GM19395 (cell line): ENCODE measurements around the gene KLK6.

Source experiments
- ATAC-seq: cut with Tn5 transposase; IDR thresholded peaks from one replicate; pipeline ENCODE4 v1.9.1; 2021; ENCODE audit warnings: mild to moderate bottlenecking, moderate library complexity; ENCODE audit not compliant: unreplicated experiment

The KLK6 gene

GRCh38 chr19:50969413-50969760 lies at the start of gene KLK6:
Gene KLK6, minus strand, starts transcription at chr19:50969591. Its CDS starts 1,487 bp downstream, at chr19:50968104.
- ATAC-seq: no peak

DNA sequence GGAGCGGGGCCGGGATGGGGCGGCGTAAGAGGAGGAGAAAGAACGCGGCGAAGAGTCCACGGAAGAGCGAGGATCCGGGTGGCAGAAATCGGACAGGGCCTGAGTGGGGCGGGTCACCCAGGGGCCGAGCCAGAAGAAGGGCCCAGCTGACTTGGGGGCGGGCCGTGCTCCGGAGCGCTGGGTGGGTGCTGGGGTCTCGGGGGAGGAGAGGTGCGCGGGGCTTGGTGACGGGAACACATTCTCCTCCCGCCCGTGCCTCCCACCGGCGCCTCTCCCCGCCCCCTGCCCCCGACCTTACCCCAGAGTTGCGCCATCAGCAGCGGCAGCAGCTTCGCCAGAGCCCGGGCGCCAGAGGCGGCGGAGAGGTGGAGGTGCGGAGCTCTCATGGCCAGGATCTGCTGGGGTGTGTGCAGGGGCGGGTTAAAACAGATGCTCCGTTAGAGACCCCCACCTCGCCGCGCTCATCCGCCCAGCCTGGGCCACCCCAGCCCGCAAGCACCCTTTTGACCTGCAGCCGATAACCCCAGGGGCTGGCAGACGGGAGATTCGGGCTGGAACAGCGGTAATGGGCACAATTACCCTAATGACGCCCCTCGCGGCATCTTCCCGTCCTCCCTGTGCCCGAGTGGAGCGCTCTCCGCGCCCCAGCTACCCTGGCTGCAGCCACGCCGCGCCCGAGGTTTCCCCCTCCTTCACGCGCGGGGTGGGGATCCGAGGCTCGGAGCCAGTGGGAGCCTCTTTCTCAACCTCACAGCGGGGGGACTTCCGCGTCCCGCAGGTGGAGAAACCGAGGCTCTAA lies 49.6 kb upstream of the KLK6 start:
- ATAC-seq: no peak

GRCh38 chr19:51016798-51017683 lies 47.6 kb upstream of the KLK6 start:
- no peak for ATAC-seq

- ATAC-seq: no peak
Observed at GRCh38 chr19:51015691-51016267, 46.4 kb upstream of the KLK6 start.

- no peak for ATAC-seq
Observed at GRCh38 chr19:51014242-51014641, 44.9 kb upstream of the KLK6 start.

DNA sequence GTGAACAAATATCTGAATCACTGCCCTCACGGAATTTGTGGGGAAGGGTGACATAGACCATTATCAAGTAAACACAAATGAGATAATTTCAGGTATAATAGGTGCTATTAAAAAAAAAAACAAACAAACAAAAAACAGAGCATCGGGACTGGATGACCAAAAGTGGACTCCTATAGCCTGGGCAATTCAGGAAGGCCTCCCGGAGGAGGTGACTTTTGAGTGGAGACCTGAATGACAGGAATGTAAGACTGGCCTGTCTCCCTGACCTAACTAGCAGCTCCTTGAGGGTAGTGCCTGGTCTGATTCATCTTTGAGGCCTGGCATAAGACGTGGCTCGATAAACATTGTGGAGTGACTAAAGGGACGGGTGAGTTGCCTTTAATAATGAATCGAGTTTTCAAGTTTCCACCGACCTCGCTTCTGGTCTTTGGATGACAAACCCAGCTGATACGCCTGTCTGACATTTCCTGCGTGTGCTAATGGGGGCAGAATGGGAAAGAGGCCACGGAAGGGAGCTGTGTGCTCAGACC lies 43.3 kb upstream of the KLK6 start:
- ATAC-seq: no peak

GRCh38 chr19:51010066-51010795 lies 40.8 kb upstream of the KLK6 start:
- no peak for ATAC-seq

GRCh38 chr19:51009061-51009891 lies 39.9 kb upstream of the KLK6 start:
- no peak for ATAC-seq

GRCh38 chr19:51007488-51007887 lies 38.1 kb upstream of the KLK6 start:
- no peak for ATAC-seq

- ATAC-seq: no peak
Observed at GRCh38 chr19:51006406-51006805, 37.0 kb upstream of the KLK6 start.

GRCh38 chr19:51005248-51005647 lies 35.9 kb upstream of the KLK6 start:
- ATAC-seq: no peak

DNA sequence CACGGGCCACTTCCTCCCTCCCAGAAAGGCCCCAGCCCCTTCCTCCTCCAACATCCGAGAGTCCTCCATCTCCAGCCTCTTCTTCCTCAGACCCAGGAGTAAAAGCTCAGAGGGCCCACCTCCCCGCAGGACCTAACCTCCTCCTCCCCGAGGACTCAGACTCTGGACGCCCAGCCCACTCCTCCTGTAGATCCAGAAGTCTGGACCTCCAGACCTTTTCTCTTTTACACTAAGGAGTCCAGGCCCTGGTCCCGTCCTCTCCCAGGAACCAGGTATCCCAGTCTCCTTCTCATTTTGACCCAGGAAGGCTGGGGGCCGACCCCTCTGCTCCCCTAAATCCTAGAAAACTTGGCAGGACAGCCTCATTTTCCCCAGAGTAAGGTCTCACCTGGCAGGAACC lies 33.9 kb upstream of the KLK6 start:
- no peak for ATAC-seq

GRCh38 chr19:51002542-51003311 lies 33.3 kb upstream of the KLK6 start:
- no peak for ATAC-seq

DNA sequence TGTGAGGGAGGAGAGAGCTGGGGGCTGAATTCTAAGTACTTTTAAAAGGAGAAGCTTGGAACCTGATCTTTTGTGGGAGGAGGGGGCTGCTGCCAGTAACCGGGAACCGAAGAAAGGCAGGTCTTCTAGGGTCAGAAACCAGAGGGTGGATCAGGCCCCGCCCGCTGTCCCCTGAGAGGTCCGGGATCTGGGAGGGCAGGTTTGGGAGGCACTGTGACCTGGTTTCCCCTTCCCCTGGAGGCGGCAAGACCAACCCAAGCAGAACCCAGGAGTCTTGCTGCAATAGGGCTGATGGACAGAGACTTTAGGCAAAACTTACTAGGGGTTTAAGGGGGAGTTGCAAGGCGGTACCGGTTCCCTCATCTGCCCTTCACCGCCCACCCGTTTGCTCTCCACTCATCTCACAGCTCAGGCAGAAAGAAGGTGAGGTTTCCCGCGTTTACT lies 32.7 kb upstream of the KLK6 start:
- no peak for ATAC-seq

GRCh38 chr19:51001515-51001914 lies 32.1 kb upstream of the KLK6 start, which contains the start of gene KLK8:
Gene KLK8, minus strand, starts transcription at chr19:51001604. Its CDS starts 437 bp downstream, at chr19:51001167.
- no peak for ATAC-seq

GRCh38 chr19:51000981-51001380 lies 31.6 kb upstream of the KLK6 start:
- ATAC-seq: no peak

DNA sequence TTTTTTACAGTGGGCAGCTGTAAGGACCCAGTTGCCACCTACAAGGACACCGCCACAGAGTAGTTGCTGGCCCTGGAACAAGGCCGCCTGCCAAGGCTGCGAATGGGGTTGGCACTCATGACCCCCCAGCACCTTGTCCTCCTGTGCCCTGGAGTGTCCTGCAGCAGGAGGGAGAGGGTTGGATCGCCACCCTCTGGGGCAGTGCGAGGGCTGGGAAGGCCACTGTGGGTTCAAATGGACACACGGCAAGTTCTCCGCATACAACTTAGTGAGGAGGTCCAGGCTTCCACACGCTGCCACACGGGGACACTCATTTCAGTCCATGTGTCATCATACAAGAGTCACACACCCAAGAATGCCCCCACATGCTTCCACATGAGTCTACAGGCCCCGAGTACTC lies 31.0 kb upstream of the KLK6 start:
- no peak for ATAC-seq

DNA sequence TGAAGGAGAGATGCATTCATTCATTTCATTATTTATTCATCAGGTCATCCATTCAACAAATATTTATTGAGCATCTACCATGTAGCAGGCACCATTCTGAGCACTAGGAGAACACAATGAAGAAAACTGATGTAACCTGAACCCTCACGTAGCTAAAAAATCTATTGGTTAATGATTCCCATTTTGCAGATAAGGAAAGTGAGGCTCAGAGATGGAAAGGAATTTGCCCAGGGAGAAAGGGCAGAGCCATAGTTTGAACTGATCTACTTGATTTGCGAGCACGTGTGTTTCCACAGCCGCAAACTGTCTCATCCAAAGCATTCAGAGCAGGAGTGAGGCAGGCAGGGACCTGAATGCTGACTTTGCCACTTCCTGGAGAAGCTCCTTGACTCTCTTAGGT lies 29.3 kb upstream of the KLK6 start:
- no peak for ATAC-seq

DNA sequence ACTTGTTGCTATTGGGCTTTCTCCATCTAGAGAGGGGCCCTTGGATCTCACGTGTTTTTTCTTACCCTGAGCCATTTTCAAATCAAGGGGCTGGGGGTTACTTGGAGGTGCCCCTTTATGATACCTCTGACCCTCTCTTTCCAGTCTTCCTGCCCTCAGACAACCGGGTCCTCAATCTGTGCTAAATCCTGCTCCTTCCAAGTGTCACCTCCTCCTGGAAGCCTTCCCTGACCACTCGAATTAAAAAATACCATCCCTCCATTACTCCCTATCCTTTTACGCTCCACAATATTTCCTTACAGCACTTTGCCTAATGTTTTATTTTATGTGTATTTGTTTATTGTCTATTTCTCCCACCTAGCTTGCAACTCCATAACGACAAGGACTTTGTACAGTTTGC lies 28.7 kb upstream of the KLK6 start:
- no peak for ATAC-seq
